ENCODE data around the gene POLR1G. TPM values are rescaled to one million over a fixed set of nuclear protein-coding genes. Genes with fewer than 3 reads are reported as not detected.
A peak's percentile ranks its signal among the peaks of the same experiment; 100 is the strongest.

The POLR1G gene
- 53.1 TPM for polyA plus RNA-seq (2013, experiment 1 of 2)
- polyA plus RNA-seq (2013, experiment 2 of 2) = 52.0 TPM

- no CpG with 5 or more reads among the region's 51 CpGs for WGBS (ENCODE audit: extremely low coverage, insufficient coverage, low lambda C conversion rate)
- no peak within 1 kb of the TSS for H4K8ac ChIP-seq (ENCODE audit: low read depth, low read length)
- H3K4me2 ChIP-seq (ENCODE audit: low read length) = peak within 1 kb of the TSS; percentile 94
- H3K9ac ChIP-seq (ENCODE audit: low read length) = peak within 1 kb of the TSS; percentile 95
- peaks cover 9% of the 10 kb centered on the region for H3K79me2 ChIP-seq (ENCODE audit: control insufficient read depth, insufficient read depth, low read length)
- peak within 1 kb of the TSS; percentile 74 for H3K23ac ChIP-seq (ENCODE audit: low read length)
- peak; percentile 95 for DNase-seq
- H2BK5ac ChIP-seq (ENCODE audit: low read length) = peak within 1 kb of the TSS; percentile 77
- H3K56ac ChIP-seq (ENCODE audit: low read length) = peak within 1 kb of the TSS; percentile 96
- H3K36me3 ChIP-seq (ENCODE audit: control insufficient read depth, insufficient read depth, low read length) = no peaks in the 10 kb centered on the region
- H3K79me1 ChIP-seq (ENCODE audit: low read length) = peaks cover 16% of the 10 kb centered on the region
- H3K4me1 ChIP-seq (ENCODE audit: control insufficient read depth, low read depth, low read length) = peaks cover 9% of the 10 kb centered on the region
- H2AK5ac ChIP-seq (ENCODE audit: low read length) = no peak within 1 kb of the TSS
- peak within 1 kb of the TSS; percentile 65 for H3K4ac ChIP-seq (ENCODE audit: low read depth, low read length)
- no peak within 1 kb of the TSS for H4K5ac ChIP-seq (ENCODE audit: low read length)
- no peak within 1 kb of the TSS for H2BK120ac ChIP-seq (ENCODE audit: low read depth, low read length)
- peak within 1 kb of the TSS; percentile 45 for H3K18ac ChIP-seq (ENCODE audit: low read length)
- H3K4me3 ChIP-seq (ENCODE audit: low read length) = peak within 1 kb of the TSS; percentile 98
- H2BK15ac ChIP-seq (replicated peaks; ENCODE audit: low read depth) = no peak within 1 kb of the TSS
- peak within 1 kb of the TSS; percentile 65 for H3K27ac ChIP-seq (ENCODE audit: low read depth, low read length)
- H3K27me3 ChIP-seq (ENCODE audit: insufficient read depth, low read length, poor library complexity) = no peaks in the 10 kb centered on the region
Measured at GRCh38 chr19:45406226-45407090, at the start of gene POLR1G. TSS of gene POLR1G (plus strand) at chr19:45406644. CDS start at chr19:45406697, 53 bp downstream.

GRCh38 chr19:45356760-45357444, 49.5 kb upstream of the POLR1G start:
- no peak overlapping the region for H2BK15ac ChIP-seq (replicated peaks; ENCODE audit: low read depth)
- H3K23ac ChIP-seq (ENCODE audit: low read length) = no peak overlapping the region
- H4K5ac ChIP-seq (ENCODE audit: low read length) = no peak overlapping the region
- H3K4ac ChIP-seq (ENCODE audit: low read depth, low read length) = no peak overlapping the region
- no peaks in the 10 kb centered on the region for H3K4me1 ChIP-seq (ENCODE audit: control insufficient read depth, low read depth, low read length)
- no peak for DNase-seq
- H2AK5ac ChIP-seq (ENCODE audit: low read length) = no peak overlapping the region
- no peaks in the 10 kb centered on the region for H3K79me1 ChIP-seq (ENCODE audit: low read length)
- H4K8ac ChIP-seq (ENCODE audit: low read depth, low read length) = no peak overlapping the region
- no peak overlapping the region for H2BK120ac ChIP-seq (ENCODE audit: low read depth, low read length)
- peaks cover 20% of the 10 kb centered on the region for H3K36me3 ChIP-seq (ENCODE audit: control insufficient read depth, insufficient read depth, low read length)
- H3K4me3 ChIP-seq (ENCODE audit: low read length) = no peak overlapping the region
- no peak overlapping the region for H3K9ac ChIP-seq (ENCODE audit: low read length)
- no peaks in the 10 kb centered on the region for H3K27me3 ChIP-seq (ENCODE audit: insufficient read depth, low read length, poor library complexity)
- no peak overlapping the region for H3K18ac ChIP-seq (ENCODE audit: low read length)
- H2BK5ac ChIP-seq (ENCODE audit: low read length) = no peak overlapping the region
- WGBS (ENCODE audit: extremely low coverage, insufficient coverage, low lambda C conversion rate) = no CpG with 5 or more reads among the region's 20 CpGs
- H3K27ac ChIP-seq (ENCODE audit: low read depth, low read length) = no peak overlapping the region
- no peak overlapping the region for H3K4me2 ChIP-seq (ENCODE audit: low read length)
- H3K79me2 ChIP-seq (ENCODE audit: control insufficient read depth, insufficient read depth, low read length) = no peaks in the 10 kb centered on the region
- H3K56ac ChIP-seq (ENCODE audit: low read length) = no peak overlapping the region

- H2BK15ac ChIP-seq (replicated peaks; ENCODE audit: low read depth) = no peak overlapping the region
- H3K36me3 ChIP-seq (ENCODE audit: control insufficient read depth, insufficient read depth, low read length) = peaks cover 22% of the 10 kb centered on the region
- no peak overlapping the region for H3K18ac ChIP-seq (ENCODE audit: low read length)
- H3K9ac ChIP-seq (ENCODE audit: low read length) = no peak overlapping the region
- H3K79me1 ChIP-seq (ENCODE audit: low read length) = peaks cover 1% of the 10 kb centered on the region
- H2BK120ac ChIP-seq (ENCODE audit: low read depth, low read length) = no peak overlapping the region
- no peak overlapping the region for H4K5ac ChIP-seq (ENCODE audit: low read length)
- H3K4ac ChIP-seq (ENCODE audit: low read depth, low read length) = no peak overlapping the region
- no peaks in the 10 kb centered on the region for H3K27me3 ChIP-seq (ENCODE audit: insufficient read depth, low read length, poor library complexity)
- no peaks in the 10 kb centered on the region for H3K4me1 ChIP-seq (ENCODE audit: control insufficient read depth, low read depth, low read length)
- H3K4me3 ChIP-seq (ENCODE audit: low read length) = no peak overlapping the region
- H2BK5ac ChIP-seq (ENCODE audit: low read length) = no peak overlapping the region
- no peak overlapping the region for H3K56ac ChIP-seq (ENCODE audit: low read length)
- H2AK5ac ChIP-seq (ENCODE audit: low read length) = no peak overlapping the region
- H3K4me2 ChIP-seq (ENCODE audit: low read length) = no peak overlapping the region
- H3K27ac ChIP-seq (ENCODE audit: low read depth, low read length) = no peak overlapping the region
- DNase-seq = no peak
- no peak overlapping the region for H3K23ac ChIP-seq (ENCODE audit: low read length)
- H3K79me2 ChIP-seq (ENCODE audit: control insufficient read depth, insufficient read depth, low read length) = no peaks in the 10 kb centered on the region
- H4K8ac ChIP-seq (ENCODE audit: low read depth, low read length) = no peak overlapping the region
- no CpG with 5 or more reads among the region's 11 CpGs for WGBS (ENCODE audit: extremely low coverage, insufficient coverage, low lambda C conversion rate)
Measured at GRCh38 chr19:45357445-45357783, 49.0 kb upstream of the POLR1G start.

- Histone ChIP-seq H4K5ac (ENCODE audit: low read length) (no peak overlapping the region), H3K9ac (ENCODE audit: low read length) (no peak overlapping the region), H3K36me3 (ENCODE audit: control insufficient read depth, insufficient read depth, low read length) (peaks cover 22% of the 10 kb centered on the region), H2BK15ac (replicated peaks; ENCODE audit: low read depth) (no peak overlapping the region), H2BK120ac (ENCODE audit: low read depth, low read length) (no peak overlapping the region), H2AK5ac (ENCODE audit: low read length) (no peak overlapping the region), H3K27me3 (ENCODE audit: insufficient read depth, low read length, poor library complexity) (no peaks in the 10 kb centered on the region), H3K79me2 (ENCODE audit: control insufficient read depth, insufficient read depth, low read length) (no peaks in the 10 kb centered on the region), H3K56ac (ENCODE audit: low read length) (no peak overlapping the region), H2BK5ac (ENCODE audit: low read length) (no peak overlapping the region), H3K4me1 (ENCODE audit: control insufficient read depth, low read depth, low read length) (no peaks in the 10 kb centered on the region), H3K18ac (ENCODE audit: low read length) (no peak overlapping the region), H3K4me3 (ENCODE audit: low read length) (no peak overlapping the region), H3K4me2 (ENCODE audit: low read length) (no peak overlapping the region), H4K8ac (ENCODE audit: low read depth, low read length) (no peak overlapping the region), H3K4ac (ENCODE audit: low read depth, low read length) (no peak overlapping the region), H3K79me1 (ENCODE audit: low read length) (peaks cover 1% of the 10 kb centered on the region), H3K23ac (ENCODE audit: low read length) (no peak overlapping the region), H3K27ac (ENCODE audit: low read depth, low read length) (no peak overlapping the region)
- DNase-seq = no peak
- no CpG with 5 or more reads among the region's 12 CpGs for WGBS (ENCODE audit: extremely low coverage, insufficient coverage, low lambda C conversion rate)
Measured at GRCh38 chr19:45358213-45358792, 48.1 kb upstream of the POLR1G start.

- no peak overlapping the region for H2BK5ac ChIP-seq (ENCODE audit: low read length)
- H3K18ac ChIP-seq (ENCODE audit: low read length) = no peak overlapping the region
- no peak overlapping the region for H3K23ac ChIP-seq (ENCODE audit: low read length)
- no peak overlapping the region for H4K5ac ChIP-seq (ENCODE audit: low read length)
- no peaks in the 10 kb centered on the region for H3K4me1 ChIP-seq (ENCODE audit: control insufficient read depth, low read depth, low read length)
- no peak overlapping the region for H3K4me3 ChIP-seq (ENCODE audit: low read length)
- H3K27ac ChIP-seq (ENCODE audit: low read depth, low read length) = no peak overlapping the region
- whole genome bisulfite sequencing (ENCODE audit: extremely low coverage, insufficient coverage, low lambda C conversion rate) = no CpG with 5 or more reads among the region's 14 CpGs
- no peaks in the 10 kb centered on the region for H3K27me3 ChIP-seq (ENCODE audit: insufficient read depth, low read length, poor library complexity)
- DNase-seq = no peak
- H3K9ac ChIP-seq (ENCODE audit: low read length) = no peak overlapping the region
- no peak overlapping the region for H2AK5ac ChIP-seq (ENCODE audit: low read length)
- H3K4ac ChIP-seq (ENCODE audit: low read depth, low read length) = no peak overlapping the region
- H3K36me3 ChIP-seq (ENCODE audit: control insufficient read depth, insufficient read depth, low read length) = peaks cover 13% of the 10 kb centered on the region
- H2BK15ac ChIP-seq (replicated peaks; ENCODE audit: low read depth) = no peak overlapping the region
- H2BK120ac ChIP-seq (ENCODE audit: low read depth, low read length) = no peak overlapping the region
- no peak overlapping the region for H4K8ac ChIP-seq (ENCODE audit: low read depth, low read length)
- H3K79me1 ChIP-seq (ENCODE audit: low read length) = peaks cover 3% of the 10 kb centered on the region
- H3K56ac ChIP-seq (ENCODE audit: low read length) = no peak overlapping the region
- no peaks in the 10 kb centered on the region for H3K79me2 ChIP-seq (ENCODE audit: control insufficient read depth, insufficient read depth, low read length)
- H3K4me2 ChIP-seq (ENCODE audit: low read length) = no peak overlapping the region
Measured at GRCh38 chr19:45361608-45362007, 44.8 kb upstream of the POLR1G start.

Measured in mesendoderm (in vitro differentiated cells).